ENCODE measurements around the gene PIK3R5. TPM values are rescaled to one million over a fixed set of nuclear protein-coding genes. Genes with fewer than 3 reads are reported as not detected.

Gene PIK3R5
- total RNA-seq, 1 donor from 2014 or later = 14.5 TPM

GRCh38 chr17:9007052-9007714 is 41.7 kb upstream of the PIK3R5 start:
- peaks cover 3% of the 10 kb centered on the region for H3K9me3 Mint-ChIP-seq (ENCODE audit: unreplicated experiment)
- H3K27ac Mint-ChIP-seq (ENCODE audit: unreplicated experiment) = no peak overlapping the region
- no peak overlapping the region for H3K4me3 Mint-ChIP-seq (ENCODE audit: unreplicated experiment)
- peaks cover 23% of the 10 kb centered on the region for H3K27me3 Mint-ChIP-seq (ENCODE audit: unreplicated experiment)
- TF ChIP-seq CTCF (IDR thresholded peaks at IDR 0.05; ENCODE audit: unreplicated experiment) = no peak
- no peaks in the 10 kb centered on the region for H3K36me3 Mint-ChIP-seq (ENCODE audit: low read depth, unreplicated experiment)
- DNase-seq (ENCODE audit: low spot score) = no peak
- peaks cover 3% of the 10 kb centered on the region for H3K4me1 Mint-ChIP-seq (ENCODE audit: unreplicated experiment)

- DNase-seq (ENCODE audit: low spot score) = no peak
- TF ChIP-seq CTCF (IDR thresholded peaks at IDR 0.05; ENCODE audit: unreplicated experiment) = no peak
- peaks cover 23% of the 10 kb centered on the region for H3K27me3 Mint-ChIP-seq (ENCODE audit: unreplicated experiment)
- peaks cover 3% of the 10 kb centered on the region for H3K9me3 Mint-ChIP-seq (ENCODE audit: unreplicated experiment)
- no peaks in the 10 kb centered on the region for H3K36me3 Mint-ChIP-seq (ENCODE audit: low read depth, unreplicated experiment)
- no peak overlapping the region for H3K27ac Mint-ChIP-seq (ENCODE audit: unreplicated experiment)
- H3K4me3 Mint-ChIP-seq (ENCODE audit: unreplicated experiment) = no peak overlapping the region
- H3K4me1 Mint-ChIP-seq (ENCODE audit: unreplicated experiment) = peaks cover 3% of the 10 kb centered on the region
Observed at GRCh38 chr17:9006175-9006767, 40.8 kb upstream of the PIK3R5 start.

GRCh38 chr17:9004961-9005285 is 39.4 kb upstream of the PIK3R5 start:
- no peak overlapping the region for H3K4me3 Mint-ChIP-seq (ENCODE audit: unreplicated experiment)
- no peak overlapping the region for H3K27ac Mint-ChIP-seq (ENCODE audit: unreplicated experiment)
- H3K4me1 Mint-ChIP-seq (ENCODE audit: unreplicated experiment) = peaks cover 3% of the 10 kb centered on the region
- DNase-seq (ENCODE audit: low spot score) = no peak
- H3K27me3 Mint-ChIP-seq (ENCODE audit: unreplicated experiment) = peaks cover 20% of the 10 kb centered on the region
- no peaks in the 10 kb centered on the region for H3K36me3 Mint-ChIP-seq (ENCODE audit: low read depth, unreplicated experiment)
- no peak for TF ChIP-seq CTCF (IDR thresholded peaks at IDR 0.05; ENCODE audit: unreplicated experiment)
- H3K9me3 Mint-ChIP-seq (ENCODE audit: unreplicated experiment) = peaks cover 3% of the 10 kb centered on the region

GRCh38 chr17:9004132-9004960 is 38.8 kb upstream of the PIK3R5 start:
- no peak overlapping the region for H3K27ac Mint-ChIP-seq (ENCODE audit: unreplicated experiment)
- peak; percentile 23 for DNase-seq (ENCODE audit: low spot score)
- H3K4me1 Mint-ChIP-seq (ENCODE audit: unreplicated experiment) = peaks cover 3% of the 10 kb centered on the region
- H3K36me3 Mint-ChIP-seq (ENCODE audit: low read depth, unreplicated experiment) = no peaks in the 10 kb centered on the region
- H3K27me3 Mint-ChIP-seq (ENCODE audit: unreplicated experiment) = peaks cover 20% of the 10 kb centered on the region
- TF ChIP-seq CTCF (IDR thresholded peaks at IDR 0.05; ENCODE audit: unreplicated experiment) = no peak
- peaks cover 1% of the 10 kb centered on the region for H3K9me3 Mint-ChIP-seq (ENCODE audit: unreplicated experiment)
- H3K4me3 Mint-ChIP-seq (ENCODE audit: unreplicated experiment) = no peak overlapping the region

All from endothelial cell (in vitro differentiated cells).